HuH-7 (cell line): ENCODE data around the gene WDR53.
A peak's percentile ranks its signal among the peaks of the same experiment; 100 is the strongest.
"Not testable (repeated sequence)": the region's sequence is repeated elsewhere in the genome, so short reads cannot be mapped to it uniquely, and the experiment has no call there.

ENCODE experiments used
- DNase-seq: peaks from one replicate; pipeline ENCODE4 v3.0.0; 2011; ENCODE audit warnings: low spot score

The WDR53 gene

GRCh38 chr3:196558476-196558875 is 9.9 kb downstream of the WDR53 start:
- no peak for DNase-seq

- DNase-seq = no peak
Measured at GRCh38 chr3:196557236-196557635, 11.1 kb downstream of the WDR53 start.

GRCh38 chr3:196555295-196555694 is 13.1 kb downstream of the WDR53 start:
- no peak for DNase-seq

- DNase-seq = no peak
Measured at GRCh38 chr3:196554205-196554604, 14.1 kb downstream of the WDR53 start.

- DNase-seq = no peak
Measured at GRCh38 chr3:196553551-196553950, 14.8 kb downstream of the WDR53 start.

DNA sequence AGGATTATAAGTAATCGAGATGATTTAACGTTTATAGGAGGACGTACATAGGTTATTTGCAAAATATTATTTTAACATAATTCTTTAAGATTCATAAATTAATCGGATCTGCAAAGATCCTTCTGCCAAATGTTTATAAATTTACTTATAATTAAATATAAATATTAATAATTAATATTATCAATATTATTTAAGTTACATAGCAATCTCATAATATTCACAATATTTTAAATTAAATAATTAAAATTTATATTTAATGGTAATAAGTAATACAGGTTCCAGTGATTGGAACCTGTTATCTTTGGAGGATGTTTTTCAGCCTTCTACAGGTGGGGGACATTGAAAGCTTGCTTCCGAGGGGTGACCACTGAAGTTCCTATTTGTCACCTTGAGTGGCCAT is 16.1 kb downstream of the WDR53 start:
- DNase-seq = no peak

GRCh38 chr3:196550172-196550571 is 18.2 kb downstream of the WDR53 start:
- not testable (repeated sequence) for DNase-seq

GRCh38 chr3:196549312-196549711 is 19.0 kb downstream of the WDR53 start:
- not testable (repeated sequence) for DNase-seq

DNA sequence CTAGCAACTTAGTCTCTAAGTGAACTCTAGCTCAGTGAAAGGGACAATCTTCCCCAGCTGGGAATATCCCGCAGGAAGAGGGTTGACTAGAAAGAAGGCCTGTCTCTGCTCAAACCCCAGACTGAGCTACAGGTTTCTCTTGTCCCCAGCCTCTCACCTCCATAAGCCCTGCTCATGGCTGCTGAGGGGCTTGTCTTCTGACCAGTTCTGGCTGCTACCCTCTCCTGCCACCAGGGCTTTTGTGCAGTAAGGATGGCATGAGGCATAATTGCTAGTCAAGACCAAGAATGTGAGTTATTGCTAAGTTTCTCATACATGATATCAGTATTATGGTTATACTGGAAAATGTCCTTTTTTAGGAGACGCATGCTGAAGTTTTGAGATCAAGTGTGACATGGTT is 21.3 kb downstream of the WDR53 start:
- DNase-seq = no peak

DNA sequence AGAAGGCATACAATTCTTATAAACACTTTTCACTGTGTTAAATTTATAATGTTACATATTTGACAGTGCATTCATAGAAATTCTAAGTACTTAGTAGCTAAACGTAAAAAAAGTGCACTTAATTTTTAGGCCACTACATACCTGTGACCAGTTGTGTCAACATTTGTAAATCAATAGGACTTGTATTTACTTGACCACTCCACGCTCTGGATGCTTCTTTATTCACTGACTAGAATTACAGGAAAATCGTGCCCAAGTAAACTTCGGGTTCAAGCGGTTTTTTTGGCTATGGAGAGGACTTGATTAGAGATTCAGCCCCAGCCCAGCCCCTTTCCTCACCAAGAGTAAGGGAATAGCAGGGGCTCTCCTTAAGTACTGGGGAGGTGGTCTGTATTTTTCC is 21.8 kb downstream of the WDR53 start:
- no peak for DNase-seq

DNA sequence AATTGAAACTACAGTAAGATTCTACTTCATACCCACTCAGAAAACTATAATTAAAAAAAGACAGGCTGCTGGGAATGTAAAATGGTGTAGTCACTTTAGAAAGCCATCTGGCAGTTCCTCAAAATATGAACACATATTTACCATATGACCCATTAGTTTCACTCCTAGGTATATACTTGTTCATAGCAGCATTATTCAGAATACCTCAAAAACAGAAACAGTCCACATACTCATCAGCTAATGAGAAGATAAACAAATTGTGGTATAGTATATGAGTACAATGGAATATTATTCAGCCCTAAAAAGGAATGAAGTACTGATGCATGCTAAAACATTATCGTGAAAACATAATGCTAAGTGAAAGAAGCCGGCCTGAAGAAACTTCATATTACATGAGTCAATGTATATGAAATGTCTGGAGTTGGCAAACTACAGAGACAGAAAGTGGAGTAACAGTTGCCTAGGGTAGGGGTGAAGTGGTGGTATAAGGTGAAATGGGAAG is 23.8 kb downstream of the WDR53 start:
- no peak for DNase-seq

DNA sequence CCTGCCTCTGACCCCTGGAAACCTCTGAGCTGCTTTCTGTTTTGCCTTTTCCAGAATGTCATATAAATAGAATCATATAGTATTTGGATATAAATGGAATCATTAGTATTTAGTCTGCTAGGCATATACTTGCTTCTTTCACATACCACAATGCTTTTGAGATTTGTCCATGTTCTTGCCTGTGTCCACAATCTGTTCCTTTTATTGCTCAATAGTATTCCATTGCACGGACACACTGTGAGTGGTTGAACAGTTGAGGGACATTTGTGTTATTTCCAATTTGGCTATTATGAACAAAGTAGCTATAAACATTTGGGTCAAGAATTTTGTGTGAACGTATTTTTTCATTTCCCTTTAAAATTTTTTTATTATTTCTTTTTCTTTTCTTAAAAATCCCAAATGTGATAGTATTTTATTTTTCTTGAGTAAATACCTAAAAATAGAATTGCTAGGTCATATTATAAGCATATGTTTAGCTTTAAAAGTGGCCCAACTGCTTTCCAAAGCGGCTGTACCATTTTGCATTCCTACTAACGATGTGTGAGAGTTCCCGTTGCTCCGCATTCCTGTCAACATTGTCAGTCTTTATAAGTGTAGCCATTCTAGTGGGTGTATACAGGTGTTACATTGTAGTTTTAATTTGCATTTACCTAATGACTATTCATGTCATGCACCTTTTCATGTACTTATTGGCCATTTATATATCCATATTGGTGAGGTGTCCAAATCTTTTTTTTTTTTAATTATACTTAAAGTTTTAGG is 26.5 kb downstream of the WDR53 start:
- no peak for DNase-seq

DNA sequence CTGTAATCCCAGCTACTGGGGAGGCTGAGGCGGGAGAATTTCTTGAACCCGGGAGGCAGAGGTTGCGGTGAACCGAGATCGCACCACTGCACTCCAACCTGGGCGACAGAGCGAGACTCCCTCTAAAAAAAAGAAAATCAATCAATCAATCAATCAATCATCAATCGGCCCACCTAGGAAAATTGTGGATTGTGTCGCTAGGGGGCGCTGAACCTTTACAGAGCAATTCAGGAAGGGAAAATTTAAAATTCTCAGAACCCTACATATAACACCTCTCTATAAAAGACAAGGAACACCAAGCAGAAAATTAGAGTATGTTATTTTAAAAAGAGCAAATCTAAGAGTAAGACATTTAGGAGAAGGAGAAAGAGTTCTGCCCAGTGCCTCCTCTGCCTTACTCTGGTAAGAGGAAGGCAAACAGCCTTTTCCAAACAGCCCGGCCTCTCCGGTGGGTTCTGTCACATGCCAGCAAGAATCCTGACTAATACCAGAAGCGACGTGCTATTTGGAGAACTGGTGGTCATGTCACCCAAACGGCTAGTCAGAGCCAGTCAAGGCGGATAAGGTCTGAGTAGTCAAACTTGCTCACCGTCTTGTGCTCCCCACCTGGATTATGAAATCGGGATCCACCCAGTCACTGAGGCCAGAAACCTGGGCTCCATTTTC is 30.9 kb downstream of the WDR53 start:
- DNase-seq = peak; percentile 45

DNA sequence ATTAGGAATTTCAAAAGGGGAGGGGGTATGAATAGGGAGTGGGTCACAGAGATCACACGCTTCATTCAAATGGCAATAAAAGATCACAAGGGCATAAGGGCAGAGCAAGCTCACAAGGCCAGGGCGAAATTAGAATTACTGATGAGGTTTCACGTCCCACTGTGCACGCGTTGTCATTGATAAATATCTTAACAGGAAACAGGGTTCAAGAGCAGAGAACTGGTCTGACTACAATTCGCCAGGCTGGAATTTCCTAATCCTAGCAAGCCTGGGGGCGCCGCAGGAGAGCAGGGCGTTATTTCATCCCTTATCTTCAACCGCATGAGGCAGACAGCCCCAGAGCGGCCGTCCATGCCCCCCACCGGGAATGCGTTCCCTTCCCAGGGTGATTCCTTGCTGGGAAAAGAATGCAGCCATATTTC is 35.1 kb downstream of the WDR53 start:
- no peak for DNase-seq

GRCh38 chr3:196531418-196531817 is 36.9 kb downstream of the WDR53 start:
- no peak for DNase-seq

DNA sequence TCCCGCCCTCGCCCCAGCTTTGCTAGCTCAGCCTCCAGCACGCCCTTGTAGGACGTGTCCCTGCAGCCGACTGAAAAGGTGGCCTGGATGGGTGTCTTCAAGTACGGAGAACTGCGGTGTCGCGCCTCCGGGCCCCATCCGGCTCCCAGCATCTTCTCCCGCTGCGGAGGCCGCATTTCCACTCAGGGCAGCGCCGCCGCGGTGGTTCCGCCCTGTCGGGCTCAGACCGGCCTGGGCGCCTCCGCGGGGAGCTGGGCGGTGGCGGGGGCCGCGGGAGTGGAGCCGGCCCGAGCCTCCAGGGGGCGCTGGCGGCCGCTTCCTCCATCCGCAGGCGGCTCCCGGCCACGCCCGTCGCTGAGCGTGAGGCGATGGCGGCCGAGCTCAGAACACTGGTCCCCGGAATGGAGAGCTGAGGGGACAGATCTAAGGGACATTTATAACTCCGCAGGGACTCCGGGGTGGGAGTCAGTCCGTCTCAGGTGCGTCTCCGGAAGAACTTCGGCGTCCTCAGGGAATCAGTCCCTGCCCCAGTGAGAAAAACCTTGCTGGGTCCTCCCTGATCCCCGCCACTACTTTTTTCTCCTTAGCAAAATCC is 39.6 kb downstream of the WDR53 start:
- DNase-seq = peak; percentile 79

GRCh38 chr3:196525141-196525540 is 43.2 kb downstream of the WDR53 start:
- DNase-seq = no peak

DNA sequence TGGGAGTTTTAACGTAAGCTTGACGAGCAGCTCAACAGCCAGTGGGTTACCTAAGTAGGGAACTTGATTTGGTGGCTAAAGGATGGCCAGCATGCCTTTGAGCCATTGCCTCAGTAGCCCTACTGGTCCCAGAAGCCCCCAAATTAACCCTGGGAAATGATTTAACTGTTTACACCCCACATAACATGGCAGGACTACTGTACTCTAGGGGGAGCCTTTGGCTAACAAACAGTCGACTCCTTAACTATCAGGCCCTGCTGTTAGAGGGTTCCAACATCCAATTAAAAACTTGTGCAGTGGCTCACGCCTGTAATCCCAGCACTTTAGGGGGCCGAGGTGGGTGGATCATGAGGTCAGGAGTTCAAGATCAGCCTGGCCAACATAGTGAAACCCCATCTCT is 43.8 kb downstream of the WDR53 start:
- no peak for DNase-seq

GRCh38 chr3:196523841-196524240 is 44.5 kb downstream of the WDR53 start:
- no peak for DNase-seq

DNA sequence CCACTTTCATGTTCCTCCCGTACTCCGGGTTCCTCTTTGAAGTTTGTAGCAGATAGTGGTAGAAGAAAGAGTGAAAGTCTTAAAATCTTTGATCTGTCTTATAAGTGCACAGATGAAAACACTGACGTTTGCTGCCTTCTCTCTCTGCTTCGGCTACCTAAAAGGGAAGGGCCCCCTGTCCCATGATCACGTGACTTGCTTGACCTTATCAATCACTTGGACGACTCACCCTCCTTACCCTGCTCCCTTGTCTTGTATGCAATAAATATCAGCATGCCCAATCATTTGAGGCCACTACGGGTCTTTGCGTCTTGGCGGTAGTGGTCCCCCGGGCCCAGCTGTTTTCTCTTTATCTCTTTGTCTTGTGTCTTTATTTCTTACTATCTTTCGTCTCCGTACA is 47.1 kb downstream of the WDR53 start:
- not testable (repeated sequence) for DNase-seq

GRCh38 chr3:196519718-196520082 is 48.7 kb downstream of the WDR53 start:
- DNase-seq = no peak

GRCh38 chr3:196518966-196519717 is 49.2 kb downstream of the WDR53 start:
- DNase-seq = peak; percentile 48
